Measurements from ENCODE around the gene BCL11B.
"Not testable (repeated sequence)": the region's sequence is repeated elsewhere in the genome, so short reads cannot be mapped to it uniquely, and the experiment has no call there.

Gene BCL11B

DNA sequence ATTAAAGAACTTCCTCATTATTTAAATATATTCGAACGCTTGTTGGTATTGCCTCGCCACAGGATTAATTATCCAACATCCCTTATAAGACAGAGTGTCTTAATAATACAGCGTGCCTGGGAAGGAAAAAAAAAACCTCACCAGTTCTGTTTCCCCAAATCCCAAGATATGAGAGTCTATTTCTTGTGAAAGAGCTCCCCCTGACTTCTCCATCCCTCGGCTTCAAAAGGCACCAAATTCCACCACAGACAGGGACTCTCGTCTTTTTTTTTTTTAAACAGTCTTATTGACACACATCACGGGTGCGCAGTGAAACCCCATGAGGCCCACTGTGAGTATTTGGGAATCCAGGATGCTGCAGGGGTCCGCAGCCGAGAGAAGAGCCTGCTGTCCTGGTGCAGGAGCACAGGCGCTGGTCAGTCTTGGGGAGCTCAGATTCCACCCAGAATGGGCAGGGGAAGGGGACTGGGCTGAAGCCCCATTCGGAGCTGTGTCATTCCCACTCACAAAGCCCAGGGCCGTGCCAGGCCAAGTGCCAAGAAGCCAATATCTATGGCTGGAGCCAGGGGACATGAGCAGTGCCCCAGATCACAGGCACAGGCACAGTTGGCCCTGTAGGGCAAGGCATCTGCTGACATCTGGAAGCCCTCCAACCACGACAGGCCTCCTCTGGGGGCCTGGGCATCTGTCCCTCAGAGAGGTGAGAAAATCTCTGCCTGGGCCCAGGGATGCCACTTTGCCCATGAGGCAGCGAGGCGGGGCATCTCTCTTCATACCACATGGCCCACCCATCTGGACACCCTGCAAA lies 71.9 kb downstream of the BCL11B start:
- DNase-seq (ENCODE audit: low spot score), result no peak

DNA sequence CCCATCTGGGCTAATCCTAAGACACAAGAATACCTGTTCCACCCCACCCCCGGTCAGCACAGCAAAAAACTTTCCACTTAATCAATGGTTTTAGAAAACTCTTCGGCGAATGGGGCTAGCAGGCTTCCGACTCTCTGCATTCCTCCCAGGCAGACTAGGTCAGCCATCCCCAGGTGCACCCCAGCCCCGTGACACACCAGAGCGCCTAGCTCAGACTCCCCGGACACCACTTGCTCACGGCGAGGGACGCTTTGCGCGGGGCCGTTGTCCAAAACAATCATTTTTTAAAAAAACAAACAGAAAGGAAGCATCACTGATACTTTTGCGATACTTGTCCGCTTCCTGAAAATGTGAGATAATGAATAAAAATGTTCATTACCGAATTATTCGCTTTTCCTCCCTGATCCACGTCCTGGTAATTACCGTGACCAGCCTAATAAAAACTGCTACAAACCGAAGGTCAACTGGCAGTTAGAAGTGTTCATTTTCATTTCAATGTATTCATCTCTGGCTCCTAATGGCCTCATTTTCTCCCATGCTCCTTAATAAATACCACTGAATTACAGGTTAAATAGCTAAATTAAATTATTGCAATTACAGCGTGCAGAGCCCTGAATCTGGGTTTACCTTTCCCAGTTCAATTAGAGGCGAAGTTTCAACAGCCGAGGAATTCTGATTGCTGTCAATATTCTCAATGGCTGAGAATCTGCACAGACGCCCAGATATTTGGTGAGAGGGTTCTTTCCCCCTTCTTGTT lies 73.1 kb downstream of the BCL11B start:
- no peak for DNase-seq (ENCODE audit: low spot score)

GRCh38 chr14:99196310-99196650 lies 75.7 kb downstream of the BCL11B start:
- no peak for DNase-seq (ENCODE audit: low spot score)

DNA sequence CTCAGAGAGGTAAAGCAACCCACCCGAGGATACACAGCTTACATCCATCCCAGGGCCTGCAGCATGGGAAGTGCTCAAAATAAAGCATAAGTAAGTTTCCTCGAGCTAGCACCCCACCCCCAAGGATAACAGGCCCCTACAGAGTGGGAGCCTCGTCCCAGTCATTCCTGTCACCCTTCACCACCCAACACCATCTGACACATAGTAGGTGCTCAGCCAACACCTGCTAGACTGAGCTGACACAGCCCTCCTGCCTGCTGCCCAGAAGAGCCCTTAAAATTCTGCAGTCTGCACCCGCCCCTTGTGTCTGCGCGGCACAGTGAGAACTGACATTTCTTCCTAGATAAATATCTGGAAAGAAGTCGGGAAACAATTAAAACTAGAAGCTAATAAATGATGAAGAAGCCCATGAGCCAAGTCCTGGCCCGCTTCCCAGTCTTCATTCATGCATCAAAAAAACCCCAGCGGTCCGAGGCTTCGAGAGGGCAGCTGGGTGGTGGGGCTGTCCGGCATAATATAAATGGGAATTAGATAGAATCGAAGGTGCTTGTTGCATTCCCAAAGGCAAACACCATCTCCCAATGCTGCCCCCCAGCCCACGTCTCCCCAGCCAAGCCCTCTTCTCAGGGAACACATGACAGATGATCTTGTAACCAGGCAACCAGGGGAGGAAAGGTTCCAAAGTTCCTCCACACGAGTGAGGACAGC lies 76.2 kb downstream of the BCL11B start:
- no peak for DNase-seq (ENCODE audit: low spot score)

GRCh38 chr14:99194736-99195135 lies 77.3 kb downstream of the BCL11B start:
- no peak for DNase-seq (ENCODE audit: low spot score)

GRCh38 chr14:99194136-99194535 lies 77.9 kb downstream of the BCL11B start:
- no peak for DNase-seq (ENCODE audit: low spot score)

GRCh38 chr14:99192830-99193229 lies 79.2 kb downstream of the BCL11B start:
- no peak for DNase-seq (ENCODE audit: low spot score)

DNA sequence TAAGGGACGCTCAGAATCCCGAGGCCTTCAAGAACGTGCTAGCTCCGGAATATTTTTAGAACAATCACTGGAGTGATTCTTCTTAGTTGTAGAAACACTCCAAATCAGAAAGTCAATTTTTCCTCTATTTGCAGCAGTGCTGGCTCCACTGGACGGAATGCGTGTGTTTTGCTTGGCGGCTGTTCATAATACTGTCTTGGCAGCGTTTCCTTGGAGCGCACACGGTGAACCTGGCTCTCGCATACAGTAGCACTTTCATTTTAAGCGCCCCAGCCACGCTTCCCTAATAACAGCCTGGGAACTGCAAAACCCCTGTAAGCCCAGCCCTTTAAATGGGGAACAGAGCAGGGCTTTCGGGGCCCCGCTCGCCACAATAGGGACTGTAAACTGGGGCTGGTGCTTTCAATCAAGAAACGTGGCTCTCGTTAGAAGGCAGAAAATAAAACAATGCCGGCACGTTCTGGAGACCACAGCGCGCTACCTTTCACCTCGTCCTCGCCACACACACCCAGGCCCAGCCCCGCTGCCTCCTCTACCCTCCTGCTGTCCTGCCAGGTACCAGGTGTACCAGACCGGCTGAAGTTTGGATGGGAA lies 79.9 kb downstream of the BCL11B start:
- no peak for DNase-seq (ENCODE audit: low spot score)

DNA sequence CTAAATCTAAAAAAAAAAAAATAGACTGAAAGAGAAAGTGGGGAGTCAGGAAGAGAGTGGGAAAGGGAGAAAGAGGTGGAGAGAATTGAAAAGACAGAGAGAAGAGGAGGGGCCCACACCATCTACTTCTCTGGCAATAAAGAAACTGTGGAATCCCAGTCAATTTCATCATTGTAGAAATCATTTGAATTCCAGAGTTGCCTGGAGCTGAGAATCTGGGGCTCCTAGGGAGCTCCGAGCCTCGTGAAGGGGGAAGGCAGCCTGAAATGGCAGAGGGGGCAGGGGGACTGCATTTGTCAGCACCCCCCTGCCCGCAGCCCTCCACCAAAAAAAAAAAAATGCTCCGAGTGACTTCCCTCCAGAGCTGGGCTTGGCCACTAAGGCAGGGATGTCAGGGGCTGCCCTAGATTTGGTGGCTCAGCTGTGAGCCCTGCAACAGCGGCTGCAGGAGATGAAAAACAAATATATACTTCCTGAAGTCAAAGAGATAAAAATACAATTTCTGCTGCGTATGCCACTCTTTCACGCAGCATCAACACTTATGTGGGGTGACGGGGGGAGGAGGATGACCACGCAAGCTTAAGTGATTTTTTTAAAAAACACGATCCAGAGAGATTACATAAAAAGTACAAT lies 80.5 kb downstream of the BCL11B start:
- no peak for DNase-seq (ENCODE audit: low spot score)

GRCh38 chr14:99190696-99191394 lies 81.2 kb downstream of the BCL11B start:
- DNase-seq (ENCODE audit: low spot score), result no peak

- no peak for DNase-seq (ENCODE audit: low spot score)
These were observed 82.7 kb downstream of the BCL11B start for GRCh38 chr14:99189201-99189801.

GRCh38 chr14:99188731-99189191 lies 83.2 kb downstream of the BCL11B start:
- no peak for DNase-seq (ENCODE audit: low spot score)

- DNase-seq (ENCODE audit: low spot score), result no peak
These were observed 84.1 kb downstream of the BCL11B start for GRCh38 chr14:99187858-99188257.

- no peak for DNase-seq (ENCODE audit: low spot score)
These were observed 84.9 kb downstream of the BCL11B start for GRCh38 chr14:99186956-99187690.

DNA sequence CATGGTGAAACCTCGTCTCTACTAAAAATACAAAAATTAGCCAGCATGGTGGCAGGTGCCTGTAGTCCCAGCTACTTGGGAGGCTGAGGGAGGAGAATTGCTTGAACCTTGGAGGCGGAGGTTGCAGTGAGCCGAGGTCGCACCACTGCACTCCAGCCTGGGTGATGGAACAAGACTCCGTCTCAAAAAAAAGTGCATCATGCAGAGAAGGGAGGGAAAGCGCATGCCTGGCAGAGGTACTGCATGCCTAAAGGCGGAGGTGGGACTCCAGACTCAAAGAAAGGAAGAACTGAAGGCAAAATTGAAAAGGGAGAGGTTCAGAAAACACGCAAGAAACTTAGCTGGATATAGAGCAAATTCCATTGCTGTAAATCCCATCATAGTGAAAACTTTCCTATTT lies 85.7 kb downstream of the BCL11B start:
- not testable (repeated sequence) for DNase-seq (ENCODE audit: low spot score)

DNA sequence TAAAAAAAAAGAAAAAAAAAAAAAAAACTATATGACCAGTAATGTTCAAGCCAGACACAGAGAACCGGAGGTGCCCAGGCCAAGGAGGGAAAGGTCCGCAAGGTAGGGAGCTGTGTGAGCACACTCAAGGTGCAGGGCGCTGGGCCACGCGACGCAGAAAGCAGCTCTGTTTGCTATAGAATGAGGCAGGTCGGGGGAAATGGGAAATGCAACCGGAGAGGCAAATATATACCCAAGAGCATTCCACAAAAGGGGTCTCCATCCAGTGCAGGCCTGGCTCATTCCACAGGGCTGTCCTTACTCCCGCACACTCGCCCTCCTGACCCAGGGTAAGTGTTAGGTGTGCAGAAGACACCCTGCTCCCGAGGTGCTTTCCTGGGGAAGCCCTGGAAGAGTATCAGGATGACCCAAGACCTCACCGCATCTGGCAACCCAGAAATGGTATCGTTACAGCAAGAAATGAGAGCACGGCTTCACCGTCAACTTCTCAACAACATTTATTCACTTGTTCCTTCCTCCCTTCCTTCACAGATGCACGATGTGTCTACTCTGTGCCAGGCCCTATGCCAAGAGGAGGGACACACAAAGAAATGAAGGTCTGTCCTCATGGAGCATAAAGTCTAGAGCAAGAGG lies 86.4 kb downstream of the BCL11B start:
- DNase-seq (ENCODE audit: low spot score), result no peak

DNA sequence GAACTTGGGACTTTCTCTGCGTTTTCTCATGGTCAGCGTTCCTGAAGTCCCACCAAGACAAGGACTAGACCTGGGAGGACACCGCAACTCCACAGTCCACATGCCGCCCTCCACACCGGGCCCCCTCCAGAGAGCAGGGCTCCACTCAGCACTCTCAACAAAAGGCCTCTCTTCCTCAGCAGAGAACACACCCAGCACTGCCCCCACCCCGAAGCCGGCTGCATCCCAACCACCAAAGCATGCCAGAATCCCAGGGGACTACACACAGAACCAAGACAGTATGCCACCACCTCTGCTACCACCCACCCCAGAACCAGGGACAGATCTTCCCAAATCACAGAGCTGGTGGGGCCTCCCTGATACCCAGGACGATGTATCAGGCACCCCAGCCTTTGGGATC lies 88.3 kb downstream of the BCL11B start:
- DNase-seq (ENCODE audit: low spot score), result no peak

GRCh38 chr14:99183311-99183710 lies 88.7 kb downstream of the BCL11B start:
- no peak for DNase-seq (ENCODE audit: low spot score)

DNA sequence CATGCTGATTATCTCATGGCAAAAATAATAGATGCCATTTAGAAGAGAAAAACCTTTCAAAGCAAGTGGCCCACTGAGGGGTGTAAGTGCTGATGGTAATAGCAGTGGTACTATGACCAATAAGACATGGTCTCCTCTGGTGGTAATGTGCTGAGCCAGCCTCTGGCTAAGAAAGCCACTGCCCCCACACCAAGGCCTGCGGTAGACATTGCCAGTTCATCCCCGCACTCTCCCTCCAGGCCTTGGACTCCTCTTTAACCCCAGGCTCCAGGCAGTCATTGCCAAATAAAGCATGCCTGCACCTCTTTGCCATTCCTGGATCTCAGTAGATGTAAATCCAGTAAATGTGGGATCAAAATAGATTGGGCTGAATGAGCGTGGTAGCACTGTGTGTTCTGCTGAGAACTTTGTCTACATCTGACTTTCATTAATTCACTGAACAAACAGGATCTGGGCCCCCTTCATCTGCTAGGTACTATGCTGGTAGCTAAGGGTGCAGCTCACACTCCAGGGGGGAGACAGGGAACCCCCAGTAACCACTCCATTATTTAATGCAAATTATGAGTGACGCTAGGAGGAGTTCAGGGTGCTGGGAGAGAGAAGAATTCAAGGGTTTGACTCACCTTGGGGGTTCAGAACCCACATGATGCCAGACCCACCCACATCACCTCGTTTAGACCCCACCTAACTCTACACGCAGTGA lies 89.3 kb downstream of the BCL11B start:
- DNase-seq (ENCODE audit: low spot score), result no peak

Data from HuH-7.5 (cell line).